HEK293 (cell line): Measurements from ENCODE around the gene PAX6.
A peak's percentile ranks its signal among the peaks of the same experiment; 100 is the strongest.

ENCODE experiments used
- BCL11B ChIP-seq: fragments of 450-650 bp; formaldehyde crosslinking; IDR thresholded peaks from 2 replicates; pipeline ENCODE4 v1.5.1; 2016; ENCODE audit warnings: low read depth, missing biosample characterization, missing genetic modification characterization
- GLIS1 ChIP-seq: fragments of 450-650 bp; formaldehyde crosslinking; IDR thresholded peaks from 2 replicates; pipeline ENCODE4 v1.5.1; 2016; ENCODE audit warnings: missing biosample characterization, missing genetic modification characterization
- HOXA7 ChIP-seq: sonication (generic); formaldehyde crosslinking; IDR thresholded peaks from 2 replicates; pipeline ENCODE4 v1.8.1; 2022; ENCODE audit warnings: missing genetic modification reagents, borderline replicate concordance
- KLF7 ChIP-seq: fragments of 450-650 bp; formaldehyde crosslinking; IDR thresholded peaks from 2 replicates; pipeline ENCODE4 v1.5.1; 2016; ENCODE audit warnings: missing biosample characterization, missing genetic modification characterization, borderline replicate concordance
- MZF1 ChIP-seq: fragments of 450-650 bp; formaldehyde crosslinking; IDR thresholded peaks from 2 replicates; pipeline ENCODE4 v1.5.1; 2017; ENCODE audit warnings: missing biosample characterization, missing genetic modification characterization, borderline replicate concordance
- OSR2 ChIP-seq: fragments of 450-650 bp; formaldehyde crosslinking; IDR thresholded peaks from 2 replicates; pipeline ENCODE4 v1.5.1; 2016; ENCODE audit warnings: missing biosample characterization, missing genetic modification characterization
- PRDM2 ChIP-seq: fragments of 450-650 bp; formaldehyde crosslinking; IDR thresholded peaks from 2 replicates; pipeline ENCODE4 v1.5.1; 2016; ENCODE audit warnings: missing biosample characterization, missing genetic modification characterization, borderline replicate concordance
- WT1 ChIP-seq: fragments of 450-650 bp; formaldehyde crosslinking; IDR thresholded peaks from 2 replicates; pipeline ENCODE4 v1.5.1; 2016; ENCODE audit warnings: missing biosample characterization, missing genetic modification characterization
- ZBTB1 ChIP-seq: fragments of 450-650 bp; formaldehyde crosslinking; IDR thresholded peaks from 2 replicates; pipeline ENCODE4 v1.5.1; 2016; ENCODE audit warnings: missing biosample characterization, missing genetic modification characterization
- ZBTB26 ChIP-seq: fragments of 450-650 bp; formaldehyde crosslinking; optimal IDR thresholded peaks from 2 replicates; pipeline ENCODE3; 2016; ENCODE audit warnings: missing biosample characterization, mild to moderate bottlenecking, missing genetic modification characterization
- ZIC2 ChIP-seq: fragments of 450-650 bp; formaldehyde crosslinking; IDR thresholded peaks from 2 replicates; pipeline ENCODE4 v1.5.1; 2016; ENCODE audit warnings: missing biosample characterization, missing genetic modification characterization
- ZNF155 ChIP-seq: fragments of 450-650 bp; formaldehyde crosslinking; IDR thresholded peaks from 2 replicates; pipeline ENCODE4 v1.5.1; 2016; ENCODE audit warnings: missing biosample characterization, missing genetic modification characterization
- ZNF174 ChIP-seq: fragments of 450-650 bp; formaldehyde crosslinking; IDR thresholded peaks from 2 replicates; pipeline ENCODE4 v1.5.0; 2017; ENCODE audit warnings: missing biosample characterization, mild to moderate bottlenecking, missing genetic modification characterization
- ZNF221 ChIP-seq: fragments of 450-650 bp; formaldehyde crosslinking; IDR thresholded peaks from 2 replicates; pipeline ENCODE4 v1.5.1; 2017; ENCODE audit warnings: missing biosample characterization, missing genetic modification characterization, borderline replicate concordance
- ZNF514 ChIP-seq: fragments of 450-650 bp; formaldehyde crosslinking; IDR thresholded peaks from 2 replicates; pipeline ENCODE4 v1.5.1; 2016; ENCODE audit warnings: missing biosample characterization, missing genetic modification characterization
- ZNF521 ChIP-seq: fragments of 450-650 bp; formaldehyde crosslinking; IDR thresholded peaks from 2 replicates; pipeline ENCODE4 v1.5.1; 2017; ENCODE audit warnings: missing biosample characterization, mild to moderate bottlenecking, missing genetic modification characterization
- ZNF548 ChIP-seq: fragments of 450-650 bp; formaldehyde crosslinking; IDR thresholded peaks from 2 replicates; pipeline ENCODE4 v1.5.1; 2016; ENCODE audit warnings: missing biosample characterization, missing genetic modification characterization
- ZNF555 ChIP-seq: fragments of 450-650 bp; formaldehyde crosslinking; conservative IDR thresholded peaks from 2 replicates; pipeline ENCODE4 v1.5.1; 2017; ENCODE audit warnings: missing biosample characterization, mild to moderate bottlenecking, missing genetic modification characterization, inconsistent platforms
- ZNF626 ChIP-seq: fragments of 450-650 bp; sonication (Bioruptor Pico); formaldehyde crosslinking; IDR thresholded peaks from 2 replicates; pipeline ENCODE4 v1.5.1; 2018; ENCODE audit warnings: missing biosample characterization, missing genetic modification characterization, inconsistent platforms
- ZSCAN5A ChIP-seq: fragments of 450-650 bp; formaldehyde crosslinking; IDR thresholded peaks from 2 replicates; pipeline ENCODE4 v1.5.1; 2016; ENCODE audit warnings: missing biosample characterization, missing genetic modification characterization
- ZXDB ChIP-seq: fragments of 450-650 bp; formaldehyde crosslinking; IDR thresholded peaks from 2 replicates; pipeline ENCODE4 v1.5.1; 2016; ENCODE audit warnings: missing biosample characterization, missing genetic modification characterization

PAX6 gene

GRCh38 chr11:31809857-31810778, 1.0 kb downstream of the PAX6 start (continued):
- TF ChIP-seq KLF7, result no peak
- TF ChIP-seq GLIS1 (tag by site-specific recombination), result peak; percentile 66; the same call in 1 of the 2 replicates
- no peak for TF ChIP-seq ZNF155
- TF ChIP-seq ZNF174 (tag by site-specific recombination), result no peak
- no peak for TF ChIP-seq ZXDB (tag by site-specific recombination)
- TF ChIP-seq BCL11B (tag by site-specific recombination), result no peak
- no peak for TF ChIP-seq PRDM2 (tag by site-specific recombination)
- no peak for TF ChIP-seq ZNF548
- no peak for TF ChIP-seq ZNF626 (tag by site-specific recombination)
- TF ChIP-seq ZNF521 (tag by site-specific recombination), result no peak
- TF ChIP-seq ZNF221 (tag by site-specific recombination), result no peak
- no peak for TF ChIP-seq ZNF555
- TF ChIP-seq ZBTB26 (tag by site-specific recombination), result peak; percentile 94
- TF ChIP-seq WT1 (tag by site-specific recombination), result no peak
- no peak for TF ChIP-seq ZBTB1
- no peak for TF ChIP-seq ZSCAN5A (tag by site-specific recombination)
- no peak for TF ChIP-seq OSR2 (tag by site-specific recombination)
- no peak for TF ChIP-seq HOXA7 (CRISPR knock-in tag)
- TF ChIP-seq MZF1 (tag by site-specific recombination), result no peak
- TF ChIP-seq ZIC2, result no peak
- TF ChIP-seq ZNF514 (tag by site-specific recombination), result no peak
